Measurements from ENCODE around the gene TSPAN18.

The TSPAN18 gene

GRCh38 chr11:44872556-44872955 is 145.8 kb downstream of the TSPAN18 start:
- TF ChIP-seq CTCF (IDR thresholded peaks at IDR 0.05; ENCODE audit: borderline replicate concordance, insufficient read depth, low read depth, low read length), result no peak
- no peak overlapping the region for H3K4me3 ChIP-seq (ENCODE audit: low read depth, low read length)

GRCh38 chr11:44873537-44873936 is 146.8 kb downstream of the TSPAN18 start:
- H3K4me3 ChIP-seq (ENCODE audit: low read depth, low read length), result no peak overlapping the region
- TF ChIP-seq CTCF (IDR thresholded peaks at IDR 0.05; ENCODE audit: borderline replicate concordance, insufficient read depth, low read depth, low read length), result no peak

- no peak overlapping the region for H3K4me3 ChIP-seq (ENCODE audit: low read depth, low read length)
- TF ChIP-seq CTCF (IDR thresholded peaks at IDR 0.05; ENCODE audit: borderline replicate concordance, insufficient read depth, low read depth, low read length), result no peak
These were observed 147.5 kb downstream of the TSPAN18 start for GRCh38 chr11:44874284-44874683.

- TF ChIP-seq CTCF (IDR thresholded peaks at IDR 0.05; ENCODE audit: borderline replicate concordance, insufficient read depth, low read depth, low read length), result no peak
- no peak overlapping the region for H3K4me3 ChIP-seq (ENCODE audit: low read depth, low read length)
These were observed 148.3 kb downstream of the TSPAN18 start for GRCh38 chr11:44875037-44875436.

GRCh38 chr11:44876194-44876723 is 149.5 kb downstream of the TSPAN18 start:
- no peak overlapping the region for H3K4me3 ChIP-seq (ENCODE audit: low read depth, low read length)
- TF ChIP-seq CTCF (IDR thresholded peaks at IDR 0.05; ENCODE audit: borderline replicate concordance, insufficient read depth, low read depth, low read length), result no peak

GRCh38 chr11:44876906-44877305 is 150.1 kb downstream of the TSPAN18 start:
- TF ChIP-seq CTCF (IDR thresholded peaks at IDR 0.05; ENCODE audit: borderline replicate concordance, insufficient read depth, low read depth, low read length), result no peak
- H3K4me3 ChIP-seq (ENCODE audit: low read depth, low read length), result no peak overlapping the region

GRCh38 chr11:44877571-44878497 is 151.1 kb downstream of the TSPAN18 start:
- H3K4me3 ChIP-seq (ENCODE audit: low read depth, low read length), result no peak overlapping the region
- no peak for TF ChIP-seq CTCF (IDR thresholded peaks at IDR 0.05; ENCODE audit: borderline replicate concordance, insufficient read depth, low read depth, low read length)
